Endothelial cell of umbilical vein (primary cell): ENCODE measurements around the gene MACROH2A1. TPM values are rescaled to one million over a fixed set of nuclear protein-coding genes. Genes with fewer than 3 reads are reported as not detected.

Experiments
- BruUV-seq: library from RNA; stranded (reverse); fragments of 400-500 nt; replicated peaks from 2 replicates; lab custom pipeline; 2021; lab: Mats Ljungman, UMichigan
- CTCF ChIA-PET: fragments of 300-600, 350-600 bp; sonication (Branson Sonifier 250); formaldehyde crosslinking; loops from one replicate; lab custom pipeline; 2021; ENCODE audit warnings: antibody characterized with exemption, inconsistent platforms; lab: Charles Lee
- POLR2A ChIA-PET: fragments of 300-600, 350-600 bp; sonication (Branson Sonifier 250); formaldehyde crosslinking; loops from one replicate; lab custom pipeline; 2021; ENCODE audit warnings: antibody characterized with exemption, inconsistent platforms; lab: Charles Lee
- DNase-seq: peaks from one replicate; pipeline ENCODE4 v3.0.0-alpha.2; 2011; ENCODE audit warnings: low read depth, low spot score
- FAIRE-seq: peaks from 2 replicates; lab custom pipeline; 2011; peaks lifted over from hg19 to GRCh38; lab: Jason Lieb, UNC
- H2AFZ ChIP-seq: 2 replicates; pipeline ENCODE4 v1.6.0; 2012; ENCODE audit warnings: low read depth, low read length, control low read depth, inconsistent platforms
- H3K27ac ChIP-seq: 2 replicates; pipeline ENCODE4 v1.5.1; 2011; ENCODE audit warnings: low read depth, mild to moderate bottlenecking, control low read depth, low read length, moderate library complexity; ENCODE audit not compliant: insufficient read depth
- H3K27me3 ChIP-seq, 2 experiments: 2 replicates each; pipeline versions ENCODE4 v1.6.0 to v1.6.1; 2011; ENCODE audit warnings: low read length in 2 of 2, mixed read lengths in 1 of 2; ENCODE audit not compliant: control insufficient read depth in 2 of 2, insufficient read depth in 2 of 2
- H3K36me3 ChIP-seq, 2 experiments: 2 replicates in 1 of 2; 3 replicates in 1 of 2; pipeline ENCODE4 v1.5.1; 2011; ENCODE audit warnings: low read length in 2 of 2, mild to moderate bottlenecking in 1 of 2, moderate library complexity in 1 of 2; ENCODE audit not compliant: control insufficient read depth in 2 of 2, insufficient read depth in 2 of 2; ENCODE audit errors: extremely low read depth in 1 of 2
- H3K4me1 ChIP-seq: 3 replicates; pipeline ENCODE4 v1.5.1; 2011; ENCODE audit warnings: mild to moderate bottlenecking, low read length; ENCODE audit not compliant: control insufficient read depth, insufficient read depth; ENCODE audit errors: extremely low read depth
- H3K4me2 ChIP-seq: 2 replicates; pipeline ENCODE4 v1.6.1; 2011; ENCODE audit warnings: low read length, control low read depth, mixed read lengths; ENCODE audit not compliant: insufficient read depth
- H3K4me3 ChIP-seq, 3 experiments: fragments of 200-600 bp in 1 of 3; sonication (generic), shearing (Covaris generic) in 1 of 3; replicated peaks in 1 of 3; 2 replicates each; pipeline ENCODE4 v1.5.1; 2011 to 2016; ENCODE audit warnings: control low read depth in 3 of 3, low read length in 3 of 3, mild to moderate bottlenecking in 2 of 3, inconsistent platforms in 1 of 3, low read depth in 1 of 3, moderate library complexity in 1 of 3; ENCODE audit not compliant: insufficient read depth in 1 of 3
- H3K79me2 ChIP-seq: 2 replicates; pipeline ENCODE4 v1.6.0; 2012; ENCODE audit warnings: low read length, inconsistent platforms; ENCODE audit not compliant: control insufficient read depth, insufficient read depth
- H3K9ac ChIP-seq: replicated peaks from 2 replicates; pipeline ENCODE3; 2011; ENCODE audit warnings: low read length, control low read depth; ENCODE audit not compliant: insufficient read depth; ENCODE audit errors: extremely low read depth
- H3K9me1 ChIP-seq: replicated peaks from 3 replicates; pipeline ENCODE4 v1.6.0; 2011; ENCODE audit warnings: mild to moderate bottlenecking, low read length; ENCODE audit not compliant: control insufficient read depth, insufficient read depth; ENCODE audit errors: extremely low read depth
- H3K9me3 ChIP-seq: replicated peaks from 2 replicates; pipeline ENCODE4 v1.5.1; 2012; ENCODE audit warnings: low read length, inconsistent platforms; ENCODE audit not compliant: control insufficient read depth, insufficient read depth
- H4K20me1 ChIP-seq: replicated peaks from 2 replicates; pipeline ENCODE3; 2011; ENCODE audit warnings: mild to moderate bottlenecking, low read length; ENCODE audit not compliant: control insufficient read depth, insufficient read depth; ENCODE audit errors: extremely low read depth
- EZH2 ChIP-seq: IDR thresholded peaks from 2 replicates; pipeline ENCODE4 v1.6.1; 2012; ENCODE audit warnings: borderline replicate concordance, low read depth, mild to moderate bottlenecking, moderate library complexity, low read length, inconsistent platforms; ENCODE audit not compliant: severe bottlenecking
- FOS ChIP-seq: IDR thresholded peaks from 2 replicates; pipeline ENCODE4 v1.6.1; 2011; ENCODE audit warnings: mild to moderate bottlenecking, low read length, moderate library complexity, borderline replicate concordance; ENCODE audit not compliant: insufficient read depth
- GATA2 ChIP-seq: IDR thresholded peaks from 2 replicates; pipeline ENCODE4 v1.7.0; 2011; ENCODE audit warnings: low read depth, mild to moderate bottlenecking, moderate library complexity, mixed read lengths, low read length; ENCODE audit not compliant: insufficient read length, insufficient read depth
- JUN ChIP-seq: IDR thresholded peaks from 2 replicates; pipeline ENCODE4 v1.6.1; 2011; ENCODE audit warnings: borderline replicate concordance, low read depth; ENCODE audit not compliant: insufficient read length, insufficient read depth
- MYC ChIP-seq: IDR thresholded peaks from one replicate; pipeline ENCODE4 v1.6.1; 2011; ENCODE audit warnings: mild to moderate bottlenecking, low read depth, low read length
- POLR2A ChIP-seq: IDR thresholded peaks from 2 replicates; pipeline ENCODE4 v1.6.1; 2012; ENCODE audit warnings: low read depth, mild to moderate bottlenecking, control low read depth, low read length
- POLR2AphosphoS5 ChIP-seq: IDR thresholded peaks from 2 replicates; pipeline ENCODE4 v1.6.1; 2012; ENCODE audit warnings: low read depth, mild to moderate bottlenecking, control low read depth, low read length, moderate library complexity; ENCODE audit not compliant: insufficient read depth
- dilution Hi-C: fragments of 300-500 bp; cut with MboI; formaldehyde crosslinking; loops from one replicate; pipeline ENCODE4 v1.15.0; 2019; ENCODE audit warnings: low sequenced_read_pairs; ENCODE audit not compliant: extremely low pct_ligation_motif_present
- intact Hi-C: fragments of 100-400 bp; cut with micrococcal nuclease; formaldehyde crosslinking; loops from one replicate; pipeline ENCODE4 v1.10.0; 2022
- polyA plus RNA-seq, 4 experiments: library from polyadenylated mRNA; depleted of rRNA in 3 of 4; stranded (reverse) in 3 of 4; unstranded in 1 of 4; fragments of >200 nt; gene quantifications; 2 replicates each; pipeline versions ENCODE4 v1.2.1 to v1.2.3, GENCODE V29; 2011 to 2012; ENCODE audit warnings: missing spikeins in 1 of 4
- total RNA-seq: library from RNA; stranded (reverse); gene quantifications from 2 replicates; pipeline ENCODE4 v1.2.3, GENCODE V29; 2021
- TF ChIP-seq, protein P1 (sequence below), 2 donors: IDR thresholded peaks; 1 replicate in 1 of 2; 2 replicates in 1 of 2; pipeline ENCODE4 v1.5.1; 2011; ENCODE audit warnings: low read length in 2 of 2, mild to moderate bottlenecking in 2 of 2, moderate library complexity in 2 of 2, control low read depth in 1 of 2, inconsistent platforms in 1 of 2, low read depth in 1 of 2; ENCODE audit not compliant: insufficient read depth in 1 of 2; ENCODE audit errors: extremely low read depth in 1 of 2
- TF ChIP-seq, protein P2 (sequence below): IDR thresholded peaks from 2 replicates; pipeline ENCODE4 v1.6.1; 2011; ENCODE audit not compliant: insufficient read depth, insufficient read length

The MACROH2A1 gene
- total and polyA plus RNA-seq, 2 donors (not counting 3 experiments of a cell fraction or from before 2014, with no cell fraction given) = 89.3 to 147 TPM

DNA sequence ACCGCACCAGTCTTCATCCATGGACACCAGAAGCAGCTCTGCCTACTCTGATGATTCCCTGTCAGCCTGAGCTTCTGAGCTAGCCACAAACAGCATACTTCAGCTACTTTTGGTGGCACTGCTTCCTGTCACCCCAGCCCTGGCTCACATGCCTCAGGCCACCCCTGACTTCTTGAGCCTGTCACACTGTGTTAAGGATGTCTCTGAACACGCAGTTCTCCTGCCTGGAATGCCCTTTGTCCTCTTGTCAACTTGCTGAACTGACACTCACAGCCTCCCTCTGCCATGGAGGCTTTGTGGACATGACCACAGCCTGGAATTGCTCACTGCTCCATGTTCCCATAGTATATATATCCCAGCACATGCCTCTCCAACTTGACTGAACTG, 7.2 kb downstream of the MACROH2A1 start:
- Histone ChIP-seq H3K9me1 (no peaks in the 10 kb centered on the region), H3K79me2 (peaks cover 82% of the 10 kb centered on the region), H3K9me3 (no peaks in the 10 kb centered on the region), H3K9ac (no peak overlapping the region), H3K4me2 (no peak overlapping the region), H3K36me3 (peaks cover 3 to 10% of the 10 kb centered on the region in 2 experiments), H3K27me3 (no peaks in the 10 kb centered on the region), H4K20me1 (peaks cover 4% of the 10 kb centered on the region), H3K4me1 (peaks cover 8% of the 10 kb centered on the region), H2AFZ (no peak overlapping the region), H3K27ac (no peak overlapping the region), H3K4me3 (no peak overlapping the region)
- dilution Hi-C loops = no loop called here
- POLR2A ChIA-PET = no interaction called here
- FAIRE-seq = no peak
- no TSS peak for BruUV-seq
- intact Hi-C loops = no loop called here
- no peak for DNase-seq
- TF ChIP-seq POLR2A = no peak
- no peak for TF ChIP-seq JUN
- no peak for TF ChIP-seq POLR2AphosphoS5
- TF ChIP-seq GATA2 = no peak
- no peak for TF ChIP-seq MYC
- TF ChIP-seq, protein P1, sequence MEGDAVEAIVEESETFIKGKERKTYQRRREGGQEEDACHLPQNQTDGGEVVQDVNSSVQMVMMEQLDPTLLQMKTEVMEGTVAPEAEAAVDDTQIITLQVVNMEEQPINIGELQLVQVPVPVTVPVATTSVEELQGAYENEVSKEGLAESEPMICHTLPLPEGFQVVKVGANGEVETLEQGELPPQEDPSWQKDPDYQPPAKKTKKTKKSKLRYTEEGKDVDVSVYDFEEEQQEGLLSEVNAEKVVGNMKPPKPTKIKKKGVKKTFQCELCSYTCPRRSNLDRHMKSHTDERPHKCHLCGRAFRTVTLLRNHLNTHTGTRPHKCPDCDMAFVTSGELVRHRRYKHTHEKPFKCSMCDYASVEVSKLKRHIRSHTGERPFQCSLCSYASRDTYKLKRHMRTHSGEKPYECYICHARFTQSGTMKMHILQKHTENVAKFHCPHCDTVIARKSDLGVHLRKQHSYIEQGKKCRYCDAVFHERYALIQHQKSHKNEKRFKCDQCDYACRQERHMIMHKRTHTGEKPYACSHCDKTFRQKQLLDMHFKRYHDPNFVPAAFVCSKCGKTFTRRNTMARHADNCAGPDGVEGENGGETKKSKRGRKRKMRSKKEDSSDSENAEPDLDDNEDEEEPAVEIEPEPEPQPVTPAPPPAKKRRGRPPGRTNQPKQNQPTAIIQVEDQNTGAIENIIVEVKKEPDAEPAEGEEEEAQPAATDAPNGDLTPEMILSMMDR (IDR thresholded peaks at IDR 0.05; ENCODE audit: extremely low read depth in 1 of 2, insufficient read depth in 1 of 2, low read depth in 1 of 2, low read length in 2 of 2) = no peak
- TF ChIP-seq EZH2 = no peak
- no peak for TF ChIP-seq FOS
- TF ChIP-seq, protein P2, sequence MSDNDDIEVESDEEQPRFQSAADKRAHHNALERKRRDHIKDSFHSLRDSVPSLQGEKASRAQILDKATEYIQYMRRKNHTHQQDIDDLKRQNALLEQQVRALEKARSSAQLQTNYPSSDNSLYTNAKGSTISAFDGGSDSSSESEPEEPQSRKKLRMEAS = no peak
- CTCF ChIA-PET = no interaction called here
